Measurements from ENCODE around the gene FPR2.

Gene FPR2

DNA sequence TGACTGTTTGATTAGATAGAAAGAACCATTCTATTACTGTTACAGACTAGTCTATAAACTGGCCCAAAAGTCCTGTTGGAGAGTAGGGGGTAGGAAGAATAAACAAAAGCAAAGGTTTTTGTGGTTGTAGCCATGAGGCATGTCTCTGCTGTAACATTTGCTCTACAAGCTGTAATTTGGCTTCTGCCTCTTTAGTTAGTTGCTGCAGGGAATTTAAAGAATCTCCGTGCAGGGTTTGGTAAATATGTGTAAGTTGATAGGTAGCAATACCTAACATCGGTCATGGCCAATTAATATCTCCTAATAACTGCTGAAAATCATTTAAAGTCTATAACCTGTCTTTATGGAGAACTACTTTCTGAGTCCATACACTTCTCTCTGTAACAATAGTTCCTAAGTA lies 46.9 kb downstream of the FPR2 start:
- DNase-seq, result no peak

DNA sequence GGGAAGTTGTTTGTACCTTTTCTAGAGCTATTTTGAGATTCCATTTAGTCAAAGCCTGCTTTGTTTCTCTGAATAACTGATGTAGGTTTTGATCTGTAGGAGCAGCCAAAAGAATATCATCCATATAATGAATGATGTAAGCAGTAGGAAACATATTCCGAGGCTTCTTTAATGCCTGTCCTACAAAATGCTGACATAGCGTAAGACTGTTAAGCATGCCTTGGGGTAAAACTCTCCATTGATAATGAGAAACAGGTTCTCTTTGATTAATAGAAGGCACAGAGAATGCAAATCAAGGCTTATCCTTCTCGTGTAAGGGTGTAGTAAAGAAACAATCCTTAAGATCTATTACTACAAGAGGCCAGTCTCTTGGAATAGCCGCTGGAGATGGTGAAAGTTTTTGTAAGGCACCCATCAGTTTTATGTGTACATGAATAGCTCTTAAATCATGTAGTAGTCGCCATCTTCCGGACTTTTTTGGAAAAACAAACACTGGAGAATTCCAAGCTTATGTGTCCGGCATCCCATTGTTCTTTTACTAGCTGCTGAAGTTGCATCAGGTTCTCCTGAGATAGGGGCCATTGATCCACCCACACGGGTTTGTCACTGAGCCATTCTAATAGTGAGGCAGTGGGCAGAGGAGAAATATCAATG lies 47.5 kb downstream of the FPR2 start:
- DNase-seq, result no peak

DNA sequence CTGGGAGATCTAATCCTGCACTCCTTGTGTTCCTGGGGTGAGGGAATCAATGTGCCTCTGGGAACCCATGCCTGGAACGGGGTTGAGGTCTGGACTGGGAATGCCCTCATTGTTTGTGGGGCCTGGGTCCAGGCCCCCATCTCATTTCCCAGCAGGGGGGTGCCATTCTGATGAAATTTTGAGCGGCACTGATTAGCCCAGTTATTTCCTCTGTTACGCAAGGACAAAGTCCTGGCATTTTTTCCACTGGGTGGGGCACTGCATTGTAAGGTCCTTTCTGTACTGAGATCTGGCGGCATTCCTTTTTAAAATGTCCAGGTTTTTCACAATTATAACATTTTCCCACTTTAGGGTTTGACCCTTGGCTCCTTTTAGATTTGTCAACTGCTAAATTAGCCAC lies 48.8 kb downstream of the FPR2 start:
- no peak for DNase-seq

DNA sequence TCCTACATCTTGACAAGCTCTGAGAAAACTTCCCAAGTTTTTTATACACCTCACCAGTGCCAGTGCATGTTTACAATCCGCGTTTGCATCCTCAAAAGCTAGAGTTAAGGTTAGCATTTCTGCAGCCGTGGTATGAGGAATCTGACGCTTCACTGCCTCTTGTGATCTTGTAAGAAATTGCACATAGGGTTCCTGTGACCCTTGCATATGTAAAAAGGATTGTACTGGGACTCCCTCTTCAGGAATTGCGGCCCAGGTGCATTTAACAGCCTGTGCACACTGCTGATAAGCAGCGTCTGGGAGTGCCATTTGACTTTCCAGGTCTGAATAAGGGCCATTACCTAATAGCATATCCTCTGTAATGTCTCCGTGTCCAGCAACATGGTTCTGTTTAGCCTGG lies 49.2 kb downstream of the FPR2 start:
- no peak for DNase-seq

DNA sequence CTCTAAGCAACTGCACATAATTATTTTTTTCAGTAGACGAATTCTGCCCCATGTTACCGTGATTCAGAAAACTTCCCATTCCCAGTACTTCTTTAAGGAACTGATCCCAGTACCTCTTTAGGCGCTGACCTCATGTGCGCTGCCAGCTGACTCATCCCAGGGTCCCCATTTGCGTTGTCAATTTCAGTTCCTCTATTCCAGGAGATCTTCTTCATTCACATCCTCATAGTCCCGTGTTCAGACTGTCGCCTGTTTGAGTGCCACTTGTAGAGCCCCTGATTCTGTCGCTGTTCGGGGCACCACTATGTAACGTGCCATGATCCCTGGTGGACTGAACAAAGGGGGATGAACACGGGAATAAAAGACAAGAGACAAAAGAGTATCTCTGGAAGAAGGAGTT lies 50.4 kb downstream of the FPR2 start:
- DNase-seq, result no peak

DNA sequence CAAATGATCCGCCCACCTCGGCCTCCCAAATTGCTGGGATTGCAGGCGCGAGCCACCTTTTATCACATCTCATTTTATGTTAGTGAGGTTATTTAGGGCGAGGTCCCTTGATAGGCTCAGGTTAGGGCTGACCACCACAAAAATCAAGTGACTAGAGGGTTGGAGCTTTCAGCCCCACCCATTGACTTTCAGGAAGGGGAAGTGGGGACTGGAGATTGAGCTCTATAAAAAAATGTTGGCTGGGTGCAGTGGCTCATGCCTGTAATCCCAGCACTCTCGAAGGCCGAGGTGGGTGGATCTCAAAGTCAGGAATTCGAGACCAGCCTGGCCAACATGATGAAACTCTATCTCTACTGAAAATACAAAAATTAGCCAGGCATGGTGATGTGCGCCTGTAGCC lies 54.1 kb downstream of the FPR2 start:
- no peak for DNase-seq

DNA sequence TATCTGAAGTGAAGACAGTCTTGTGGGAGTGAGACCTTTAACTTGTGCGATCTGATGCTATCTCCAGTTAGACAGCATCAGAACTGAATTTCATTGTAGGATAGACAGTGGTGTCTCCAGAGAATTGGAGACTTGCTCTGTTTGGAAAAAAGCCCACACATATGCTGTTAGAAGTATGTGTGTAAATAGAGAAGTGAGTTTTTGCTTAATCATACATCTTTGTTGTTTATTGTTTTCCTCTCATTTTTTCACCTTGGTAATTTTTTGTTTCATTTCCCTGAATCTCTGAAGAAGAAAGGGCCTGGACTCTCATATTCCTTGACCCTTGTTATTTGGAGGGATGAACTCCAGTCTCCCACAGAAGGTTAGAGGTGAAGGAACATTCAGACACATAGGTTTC lies 55.7 kb downstream of the FPR2 start:
- no peak for DNase-seq

DNA sequence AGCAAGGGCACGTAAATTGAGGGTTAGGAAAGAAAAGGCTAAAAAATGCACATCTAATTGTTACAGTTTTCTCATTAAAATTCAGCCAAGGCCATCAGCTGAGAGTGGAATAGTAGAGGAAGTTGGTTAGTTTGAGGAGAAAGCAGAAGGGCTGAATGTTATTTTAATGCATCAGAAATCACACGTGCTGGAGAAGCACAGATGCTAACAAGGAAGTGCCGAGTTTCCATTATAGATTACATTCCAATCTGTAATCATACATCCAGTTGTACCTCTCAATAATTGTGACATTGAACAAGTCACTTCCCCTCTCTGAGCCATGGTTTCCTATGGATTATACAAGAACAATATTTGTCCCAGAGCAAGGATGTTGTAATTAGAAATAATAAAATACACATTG lies 59.0 kb downstream of the FPR2 start:
- no peak for DNase-seq
